ENCODE data around the gene RNFT2.

- TF ChIP-seq, protein P1, sequence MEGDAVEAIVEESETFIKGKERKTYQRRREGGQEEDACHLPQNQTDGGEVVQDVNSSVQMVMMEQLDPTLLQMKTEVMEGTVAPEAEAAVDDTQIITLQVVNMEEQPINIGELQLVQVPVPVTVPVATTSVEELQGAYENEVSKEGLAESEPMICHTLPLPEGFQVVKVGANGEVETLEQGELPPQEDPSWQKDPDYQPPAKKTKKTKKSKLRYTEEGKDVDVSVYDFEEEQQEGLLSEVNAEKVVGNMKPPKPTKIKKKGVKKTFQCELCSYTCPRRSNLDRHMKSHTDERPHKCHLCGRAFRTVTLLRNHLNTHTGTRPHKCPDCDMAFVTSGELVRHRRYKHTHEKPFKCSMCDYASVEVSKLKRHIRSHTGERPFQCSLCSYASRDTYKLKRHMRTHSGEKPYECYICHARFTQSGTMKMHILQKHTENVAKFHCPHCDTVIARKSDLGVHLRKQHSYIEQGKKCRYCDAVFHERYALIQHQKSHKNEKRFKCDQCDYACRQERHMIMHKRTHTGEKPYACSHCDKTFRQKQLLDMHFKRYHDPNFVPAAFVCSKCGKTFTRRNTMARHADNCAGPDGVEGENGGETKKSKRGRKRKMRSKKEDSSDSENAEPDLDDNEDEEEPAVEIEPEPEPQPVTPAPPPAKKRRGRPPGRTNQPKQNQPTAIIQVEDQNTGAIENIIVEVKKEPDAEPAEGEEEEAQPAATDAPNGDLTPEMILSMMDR (IDR thresholded peaks at IDR 0.05): peak; percentile 55
- TF ChIP-seq POLR2A (IDR thresholded peaks at IDR 0.05; ENCODE audit: low read length) (no peak), MAX (IDR thresholded peaks at IDR 0.05) (no peak)
Observed at GRCh38 chr12:116882742-116883141, 144.6 kb downstream of the RNFT2 start.
